ENCODE results near the gene SEC23A. TPM values are rescaled to one million over a fixed set of nuclear protein-coding genes. Genes with fewer than 3 reads are reported as not detected.
"Not testable (repeated sequence)": the region's sequence is repeated elsewhere in the genome, so short reads cannot be mapped to it uniquely, and the experiment has no call there.

The SEC23A gene
- total RNA-seq, 1 donor from 2014 or later: 86.0 TPM

DNA sequence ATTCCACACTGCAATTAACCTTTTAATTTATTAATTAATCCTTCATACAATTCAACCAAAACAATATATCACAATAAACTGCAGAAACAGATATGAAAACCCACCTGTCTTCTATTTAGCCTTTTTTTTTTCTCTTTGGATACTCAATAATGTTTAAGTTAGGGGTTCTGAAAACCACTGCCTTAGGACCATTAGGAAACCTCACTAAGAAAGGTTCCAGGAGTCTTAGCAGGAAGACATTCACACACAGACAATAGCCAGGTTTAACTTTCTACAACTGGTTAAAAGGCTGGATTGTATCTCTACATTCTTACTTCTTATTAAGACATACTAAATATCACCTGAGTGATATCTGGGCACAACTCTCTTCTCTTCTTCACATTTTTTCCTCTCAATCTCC, 3.3 kb downstream of the SEC23A start:
- intact Hi-C loops (cut with DNase I): no loop called here
- DNase-seq (ENCODE audit: missing footprints) (no peak), ATAC-seq (no peak)

DNA sequence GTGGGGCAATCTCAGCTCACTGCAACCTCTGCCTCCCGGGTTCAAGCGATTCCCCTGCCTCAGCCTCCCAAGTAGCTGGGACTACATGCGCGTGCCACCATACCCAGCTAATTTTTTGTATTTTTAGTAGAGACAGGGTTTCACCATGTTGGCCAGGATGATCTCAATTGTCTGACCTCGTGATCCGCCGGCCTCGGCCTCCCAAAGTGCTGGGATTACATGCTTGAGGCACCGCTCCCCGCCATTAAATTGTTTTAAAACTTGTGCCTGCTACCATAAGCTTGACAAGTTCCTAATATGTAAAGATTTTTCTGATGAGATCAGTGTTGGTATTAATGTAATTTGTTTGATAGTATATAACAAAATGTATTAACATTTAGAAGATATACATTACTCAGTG, 3.8 kb downstream of the SEC23A start:
- intact Hi-C loops (cut with DNase I); ATAC-seq; DNase-seq (ENCODE audit: missing footprints): not testable (repeated sequence)

DNA sequence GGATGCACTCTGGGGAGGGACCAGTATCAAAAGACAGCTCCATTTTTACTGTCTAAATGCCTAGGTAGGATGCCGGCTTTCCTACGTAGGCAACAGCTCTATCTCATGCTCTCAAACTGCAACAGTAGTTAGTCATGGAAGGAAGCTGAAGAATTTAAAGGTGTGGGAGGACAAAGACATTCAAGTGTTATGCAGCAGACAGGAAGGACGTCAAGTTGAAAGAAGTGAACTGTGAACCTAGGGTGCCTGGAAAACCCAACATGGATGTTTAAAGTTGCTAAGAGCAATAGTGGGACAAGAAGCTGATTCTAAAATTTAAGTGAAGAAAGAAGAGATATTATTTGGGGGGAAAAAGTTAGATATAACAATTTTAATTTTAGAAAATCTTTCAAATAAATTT, 5.9 kb downstream of the SEC23A start:
- intact Hi-C loops (cut with DNase I): no loop called here
- no peak for ATAC-seq
- DNase-seq (ENCODE audit: missing footprints): no peak

DNA sequence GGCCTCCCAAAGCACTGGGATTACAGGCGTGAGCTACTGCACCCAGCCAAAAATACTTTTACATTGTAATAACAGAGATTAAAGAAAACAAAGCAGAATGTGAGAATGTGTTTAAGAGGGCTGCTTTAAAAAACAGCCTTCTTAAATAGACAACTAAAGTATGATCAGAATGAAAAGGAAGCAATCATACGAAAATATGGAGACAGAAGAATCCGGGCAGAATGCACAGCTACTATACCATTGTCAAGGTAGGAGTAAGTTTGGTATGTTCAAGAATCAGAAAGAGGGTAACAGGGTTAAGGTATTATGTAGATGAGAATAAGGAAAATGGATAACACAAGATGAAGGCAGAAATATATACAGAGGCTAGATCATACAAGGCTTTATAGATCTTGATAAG, 8.5 kb downstream of the SEC23A start:
- ATAC-seq (no peak), DNase-seq (ENCODE audit: missing footprints) (no peak)
- intact Hi-C loops (cut with DNase I): no loop called here

DNA sequence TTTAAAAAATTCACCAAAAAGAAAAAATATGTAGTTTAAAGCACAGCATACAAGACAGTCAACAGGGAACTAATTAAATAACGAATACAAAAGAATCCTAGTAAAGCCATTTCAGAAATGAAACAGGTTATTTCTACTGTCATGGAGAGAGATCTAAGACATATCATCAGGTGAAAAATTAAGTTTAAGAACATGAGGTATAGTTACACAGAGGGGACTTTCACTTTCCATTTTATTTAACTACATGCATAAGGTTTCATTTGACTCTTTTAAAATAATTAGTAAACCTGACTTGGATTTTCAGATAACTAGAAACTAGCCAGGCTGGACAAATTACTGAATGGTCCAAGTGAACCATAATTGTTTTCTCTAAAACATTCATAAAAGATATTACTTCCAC, 11.3 kb downstream of the SEC23A start:
- no peak for ATAC-seq
- intact Hi-C loops (cut with DNase I): no loop called here

DNA sequence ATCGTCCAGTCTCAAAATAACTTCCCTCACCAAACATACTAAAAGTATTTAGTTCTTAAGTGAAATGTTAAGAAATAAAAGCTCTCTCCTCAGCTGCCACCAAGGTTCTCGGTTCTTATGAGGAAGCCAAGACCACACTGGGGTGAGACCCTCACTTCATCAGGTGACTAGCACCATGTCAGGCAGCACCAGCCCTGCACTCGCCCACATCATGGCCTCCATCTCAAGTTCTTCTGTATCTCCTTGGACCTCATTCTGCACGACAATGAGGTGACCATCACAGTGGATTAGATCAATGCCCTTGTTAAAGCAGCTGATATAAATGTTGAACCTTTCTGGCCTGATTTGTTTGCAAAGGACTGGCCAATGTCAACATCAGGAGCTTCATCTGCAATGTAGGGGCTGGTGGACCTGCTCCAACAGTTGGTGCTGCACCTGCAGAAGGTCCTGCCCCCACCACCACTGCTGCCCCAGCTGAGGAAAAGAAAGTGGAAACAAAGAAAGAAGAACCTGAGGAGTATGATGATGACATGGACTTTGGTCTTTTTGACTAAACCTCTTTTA, 12.4 kb downstream of the SEC23A start:
- intact Hi-C loops (cut with DNase I): no loop called here
- ATAC-seq (no peak), DNase-seq (ENCODE audit: missing footprints) (no peak)

More for the DNA sequence above, 11.3 kb downstream of the SEC23A start:
- no peak for DNase-seq (ENCODE audit: missing footprints)

DNA sequence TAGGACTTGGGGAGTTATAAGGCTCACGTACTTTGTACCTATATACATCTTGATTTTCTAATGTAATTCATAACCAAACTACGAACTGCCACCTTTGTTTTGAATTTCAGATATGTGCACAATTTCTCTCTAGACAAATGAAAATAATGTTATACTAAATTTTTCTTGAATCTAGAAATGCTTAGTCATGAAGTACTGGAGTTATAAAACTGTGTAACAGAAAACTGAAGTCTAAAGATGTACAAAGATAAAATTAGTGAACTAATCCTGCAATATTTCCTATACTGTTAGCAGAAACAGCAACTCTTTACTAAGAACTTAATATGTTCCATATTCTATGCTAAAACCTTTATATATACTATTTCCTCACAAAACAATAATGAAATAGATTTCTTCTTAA, 15.5 kb downstream of the SEC23A start:
- intact Hi-C loops (cut with DNase I): no loop called here
- no peak for ATAC-seq
- no peak for DNase-seq (ENCODE audit: missing footprints)

DNA sequence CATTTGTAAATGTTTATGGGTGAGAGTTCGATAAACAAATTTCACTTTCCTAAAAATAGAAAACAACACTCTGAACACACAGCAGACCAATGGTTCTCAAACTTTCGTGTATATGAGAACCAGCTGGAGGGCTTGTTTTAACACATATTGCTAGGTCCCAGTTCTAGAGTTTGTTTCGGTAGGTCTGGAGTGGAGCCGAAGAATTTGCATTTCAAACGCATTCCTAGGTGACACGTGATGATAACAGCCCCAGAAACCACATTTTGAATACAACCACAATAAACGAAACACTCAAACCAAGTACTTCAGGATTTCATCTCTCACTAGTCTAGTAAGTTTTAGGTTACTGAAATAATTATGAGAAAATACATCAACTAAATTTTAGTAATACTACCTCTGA, 17.1 kb downstream of the SEC23A start:
- no peak for DNase-seq (ENCODE audit: missing footprints)
- ATAC-seq: no peak
- intact Hi-C loops (cut with DNase I): no loop called here

DNA sequence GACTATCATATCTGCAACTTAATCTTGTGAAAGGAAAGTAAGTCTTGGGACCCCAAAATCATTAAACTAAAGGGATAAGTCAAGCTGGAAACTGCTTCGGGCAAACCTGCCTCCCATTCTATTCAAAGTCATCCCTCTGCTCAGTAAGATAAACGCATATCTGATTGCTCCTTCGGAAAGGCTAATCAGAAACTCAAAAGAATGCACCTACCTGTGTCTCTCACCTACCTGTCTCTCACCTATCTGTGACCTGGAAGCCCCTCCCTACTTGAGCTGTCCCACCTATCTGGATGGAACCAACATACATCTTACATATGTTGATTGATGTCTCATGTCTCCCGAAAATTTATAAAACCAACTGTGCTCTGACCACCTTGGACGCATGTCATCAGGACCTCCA, 19.9 kb downstream of the SEC23A start:
- ATAC-seq (no peak), DNase-seq (ENCODE audit: missing footprints) (no peak)
- intact Hi-C loops (cut with DNase I): no loop called here

DNA sequence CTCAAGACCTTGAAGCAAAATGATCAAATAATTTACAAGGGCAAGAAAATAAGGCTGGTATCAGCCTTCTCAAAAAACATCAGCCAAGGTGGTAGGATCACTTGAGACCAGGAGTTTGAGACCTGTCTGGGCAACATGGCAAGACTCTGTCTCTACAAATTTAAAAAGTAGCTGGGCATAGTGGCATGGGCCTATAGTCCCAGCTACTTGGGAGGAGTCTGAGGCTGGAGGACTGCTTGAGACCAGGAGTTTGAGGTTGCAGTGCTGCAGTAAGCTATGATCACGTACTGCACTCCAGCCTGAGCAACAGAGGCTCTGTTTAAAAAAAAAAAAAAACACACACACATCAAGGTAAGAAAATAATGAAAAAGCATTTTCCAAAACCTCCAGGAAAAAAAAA, 22.1 kb downstream of the SEC23A start:
- intact Hi-C loops (cut with DNase I): no loop called here
- DNase-seq (ENCODE audit: missing footprints) (no peak), ATAC-seq (no peak)

DNA sequence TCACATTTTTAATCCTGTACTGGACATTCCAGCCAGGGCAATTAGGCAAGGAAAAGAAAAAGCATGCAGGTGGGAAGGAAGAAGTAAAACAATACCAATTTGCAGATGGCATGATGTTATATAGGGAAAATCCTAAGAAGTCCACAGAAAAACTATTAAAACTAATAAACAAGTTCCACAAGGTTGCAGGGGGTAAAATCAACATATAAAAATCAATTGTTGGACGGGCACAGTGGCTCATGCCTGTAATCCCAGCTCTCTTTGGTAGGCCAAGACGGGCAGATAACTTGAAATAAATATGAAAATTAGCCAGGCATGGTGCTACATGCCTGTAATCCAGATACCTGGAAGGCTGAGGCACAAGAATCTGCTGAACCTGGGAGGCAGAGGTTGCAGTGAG, 31.9 kb downstream of the SEC23A start:
- intact Hi-C loops (cut with DNase I): no loop called here
- DNase-seq (ENCODE audit: missing footprints): no peak
- ATAC-seq: no peak

DNA sequence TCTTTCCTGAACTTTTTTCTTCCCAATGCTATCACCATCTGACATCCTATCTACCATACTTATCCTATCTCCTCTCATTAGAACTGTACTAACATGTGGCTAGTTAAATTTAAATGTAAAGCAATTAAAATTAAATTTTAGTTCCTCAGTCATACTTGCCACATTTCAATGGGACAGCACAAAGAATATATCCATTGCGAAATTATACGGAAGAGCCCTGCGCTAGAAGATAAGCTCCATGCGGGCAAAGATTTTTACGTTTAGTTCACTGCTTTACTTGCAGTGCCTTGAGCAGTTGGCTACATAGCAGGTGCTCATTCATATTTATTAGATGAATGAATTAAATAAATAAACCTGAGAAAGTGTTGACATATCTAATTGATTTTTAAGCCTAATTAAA, 33.1 kb downstream of the SEC23A start:
- intact Hi-C loops (cut with DNase I): no loop called here
- DNase-seq (ENCODE audit: missing footprints) (no peak), ATAC-seq (no peak)

DNA sequence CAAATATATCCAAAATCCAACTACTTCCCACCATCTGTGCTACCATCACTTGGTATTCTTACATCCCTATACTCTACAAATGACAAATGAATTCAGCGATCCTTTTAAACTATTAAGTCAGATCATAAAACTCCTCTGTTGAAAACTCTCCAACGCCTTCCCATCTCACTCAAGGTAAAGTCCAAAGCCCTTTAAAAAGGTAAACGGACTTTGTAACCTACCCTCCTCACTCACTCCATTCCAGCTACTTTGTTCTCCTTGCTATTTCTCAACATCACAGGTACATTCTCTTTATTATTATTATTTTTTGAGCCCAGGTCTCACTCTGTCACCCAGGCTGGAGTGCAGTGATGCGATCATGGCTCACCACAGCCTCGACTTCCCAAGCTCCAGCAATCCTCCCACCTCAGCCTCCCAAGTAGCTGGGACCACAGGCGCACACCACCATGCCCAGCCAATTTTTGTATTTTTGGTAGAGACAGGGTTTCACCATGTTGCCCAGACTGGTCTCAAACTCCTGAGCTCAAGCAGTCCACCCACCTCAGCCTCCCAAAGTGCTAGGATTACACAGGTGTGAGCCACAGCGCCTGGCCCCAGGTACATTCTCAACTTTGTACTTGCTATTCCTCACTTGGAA, 33.7 kb downstream of the SEC23A start:
- ATAC-seq; DNase-seq (ENCODE audit: missing footprints); intact Hi-C loops (cut with DNase I): not testable (repeated sequence)

DNA sequence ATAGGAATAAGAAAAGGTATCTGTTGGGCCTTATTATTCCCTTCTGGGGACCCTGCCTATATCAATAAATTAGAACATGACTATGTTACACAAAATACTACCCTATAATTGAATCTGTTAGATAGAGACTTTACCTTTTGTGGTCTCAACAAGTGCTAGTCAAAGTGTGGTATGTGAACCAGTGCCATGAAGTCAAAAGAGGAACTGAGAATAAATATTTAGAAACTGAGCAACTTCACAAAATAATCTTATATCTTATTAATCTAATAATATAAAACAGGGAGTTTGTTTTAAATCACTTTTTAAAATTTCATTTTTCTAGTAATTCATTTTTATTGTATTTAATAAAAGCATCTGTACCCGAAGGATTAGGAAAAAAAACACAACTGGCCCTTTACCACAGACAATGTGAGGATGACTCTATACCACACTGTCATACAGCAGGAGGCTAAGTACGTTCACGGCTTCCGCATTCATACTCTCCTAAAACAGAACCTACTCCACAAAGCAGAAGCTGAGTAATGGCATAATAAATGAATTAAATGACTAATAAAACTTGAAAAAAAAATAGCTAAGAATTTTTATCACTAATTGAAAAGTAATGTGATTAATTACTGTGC, 42.1 kb downstream of the SEC23A start:
- intact Hi-C loops (cut with DNase I): no loop called here
- no peak for DNase-seq (ENCODE audit: missing footprints)
- ATAC-seq: no peak

DNA sequence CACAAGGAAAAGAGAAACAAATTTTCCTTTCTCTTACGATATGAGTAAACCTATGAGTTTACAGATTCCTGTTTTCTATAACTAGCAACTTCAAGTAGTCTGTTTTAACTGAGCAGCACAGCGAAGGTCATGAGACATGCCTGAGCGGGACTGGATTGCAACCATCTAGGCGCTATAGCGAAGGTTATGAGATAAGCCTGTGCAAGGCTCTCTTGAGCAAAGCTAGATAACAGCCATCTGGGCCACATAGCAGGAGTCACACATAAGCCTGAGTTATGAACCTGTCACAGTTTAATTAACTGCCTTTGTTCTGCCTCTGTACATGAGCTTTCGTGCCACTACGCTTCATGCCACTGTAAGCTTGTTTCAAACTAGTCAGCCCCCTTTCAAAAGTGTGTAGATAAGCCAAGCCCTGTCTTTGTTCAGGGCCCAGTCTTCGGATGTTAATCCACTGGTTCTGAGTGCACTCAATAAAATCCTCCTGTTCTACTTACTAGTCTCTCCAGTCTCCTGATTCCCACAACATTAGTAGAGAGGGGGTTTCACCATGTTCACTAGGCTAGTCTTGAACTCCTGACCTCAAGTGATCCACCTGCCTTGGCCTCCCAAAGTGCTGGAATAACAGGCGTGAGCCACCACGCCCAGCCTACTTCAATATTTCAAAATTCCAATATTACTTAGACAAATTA, 47.1 kb downstream of the SEC23A start:
- no peak for DNase-seq (ENCODE audit: missing footprints)
- intact Hi-C loops (cut with DNase I): no loop called here
- ATAC-seq: no peak

DNA sequence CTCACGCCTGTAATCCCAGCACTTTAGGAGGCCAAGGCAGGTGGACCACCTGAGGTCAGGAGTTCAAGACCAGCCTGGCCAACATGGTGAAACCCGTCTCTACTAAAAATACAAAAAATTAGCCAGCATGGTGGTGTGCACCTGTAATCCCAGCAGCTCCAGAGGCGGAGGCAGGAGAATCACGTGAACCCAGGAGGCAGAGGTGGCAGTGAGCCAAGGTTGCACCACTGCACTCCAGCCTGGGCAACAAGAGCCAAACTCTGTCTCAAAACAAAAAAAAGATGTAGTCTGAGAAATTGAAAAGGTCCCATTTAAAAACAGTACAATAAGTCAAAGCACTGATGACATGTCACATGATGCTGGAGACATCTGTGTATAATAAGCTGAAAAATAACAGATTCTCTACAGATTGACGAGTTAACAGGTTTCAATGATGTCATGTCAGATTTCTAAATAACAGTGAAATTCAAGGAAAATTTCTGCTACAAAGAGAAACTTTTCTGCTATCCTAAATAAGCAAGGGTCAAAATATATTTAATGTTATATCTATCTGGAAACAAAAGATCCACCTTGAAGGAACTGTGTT, 50.1 kb downstream of the SEC23A start:
- DNase-seq (ENCODE audit: missing footprints); ATAC-seq; intact Hi-C loops (cut with DNase I): not testable (repeated sequence)

DNA sequence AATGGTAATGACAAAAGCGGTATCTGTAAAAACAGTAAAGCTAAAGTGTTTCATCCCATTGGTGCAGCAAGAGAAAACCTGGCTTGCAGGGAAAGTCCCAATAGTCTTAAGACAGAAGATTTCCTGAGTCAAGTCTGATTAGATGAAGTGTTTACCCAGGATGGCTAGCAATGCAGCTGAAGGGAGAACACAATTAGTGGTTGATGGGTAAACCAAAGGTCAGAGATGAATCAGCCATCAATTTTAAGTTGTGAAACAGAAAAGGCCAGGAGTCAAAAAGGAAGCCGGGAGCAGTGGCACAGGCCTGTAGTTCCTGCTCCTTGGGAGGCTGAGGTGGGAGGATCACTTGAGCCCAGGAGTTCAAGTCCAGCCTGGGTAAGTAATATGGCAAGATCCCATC, 52.6 kb downstream of the SEC23A start:
- intact Hi-C loops (cut with DNase I): no loop called here
- DNase-seq (ENCODE audit: missing footprints) (no peak), ATAC-seq (no peak)

DNA sequence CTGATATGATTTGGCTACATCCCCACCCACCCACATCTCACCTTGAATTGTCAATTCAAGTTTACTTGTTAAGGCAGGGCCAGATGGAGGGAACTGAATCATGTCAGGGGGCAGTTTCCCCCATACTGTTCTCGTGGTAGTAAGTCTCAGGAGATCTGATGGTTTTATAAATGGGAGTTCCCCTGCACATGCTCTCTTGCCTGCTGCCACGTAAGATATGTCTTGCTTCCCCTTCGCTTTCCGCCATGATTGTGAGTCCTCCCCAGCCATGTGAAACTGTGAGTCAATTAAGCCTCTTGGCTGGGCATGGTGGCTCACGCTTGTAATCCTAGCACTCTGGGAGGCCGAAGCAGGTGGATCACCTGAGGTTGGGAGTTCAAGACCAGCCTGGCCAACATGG, 57.1 kb downstream of the SEC23A start:
- intact Hi-C loops (cut with DNase I); ATAC-seq; DNase-seq (ENCODE audit: missing footprints): not testable (repeated sequence)

DNA sequence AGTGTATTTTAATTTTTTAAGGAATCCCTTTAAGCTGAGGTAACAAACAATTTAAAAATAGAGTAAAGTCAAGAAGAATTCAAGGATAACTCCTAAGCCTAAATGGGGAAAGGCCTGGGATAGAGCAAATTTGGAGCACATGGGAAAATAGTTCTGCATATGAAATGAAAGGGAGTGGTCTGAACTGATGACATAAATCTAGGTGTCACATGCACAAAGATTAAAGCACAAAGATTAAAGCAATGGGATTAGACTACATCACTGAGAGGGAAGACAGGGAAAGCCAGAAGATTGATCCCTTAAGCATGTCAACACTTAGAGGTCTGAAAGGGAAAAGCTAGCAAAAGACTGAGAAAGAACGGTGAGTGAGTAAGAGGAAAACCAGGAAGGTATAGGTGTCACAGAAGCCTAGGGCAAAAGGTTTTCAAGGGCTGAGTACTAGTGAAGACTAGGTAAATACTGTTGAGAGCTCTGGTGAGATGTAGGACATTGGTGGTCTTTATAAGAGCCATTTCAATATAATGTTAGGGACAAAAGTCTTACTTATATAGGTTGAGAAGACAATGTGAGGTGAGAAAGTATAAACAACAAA, 59.6 kb downstream of the SEC23A start:
- DNase-seq (ENCODE audit: missing footprints): no peak
- intact Hi-C loops (cut with DNase I): no loop called here
- no peak for ATAC-seq

Measured in Right ventricle myocardium inferior (tissue), 1 donor.